Vagina (tissue), 2 donors: Measurements from ENCODE around the gene TOLLIP.

Source experiments
- POLR2A ChIP-seq, 2 donors: fragments of 450-650 bp; IDR thresholded peaks; one replicate each; pipeline ENCODE4 v1.6.1; 2017; ENCODE audit warnings: antibody characterized with exemption in 2 of 2, mild to moderate bottlenecking in 2 of 2, moderate library complexity in 2 of 2
- POLR2AphosphoS5 ChIP-seq, 2 donors: sonication (generic); formaldehyde crosslinking; IDR thresholded peaks; one replicate each; pipeline ENCODE4 v1.9.0; 2017; ENCODE audit warnings: antibody characterized with exemption in 2 of 2, mild to moderate bottlenecking in 2 of 2, low read depth in 1 of 2; ENCODE audit not compliant: insufficient read depth in 1 of 2
- TF ChIP-seq, protein P1 (sequence below), 3 experiments: fragments of 450-650 bp in 2 of 3; fragments of 200-600 bp in 1 of 3; sonication (generic) in 1 of 3; IDR thresholded peaks; one replicate each; pipeline ENCODE4 v1.5.1; 2017 to 2019; ENCODE audit warnings: antibody characterized with exemption in 3 of 3, mild to moderate bottlenecking in 2 of 3, moderate library complexity in 2 of 3

GRCh38 chr11:1277936-1278512 is 31.4 kb downstream of the TOLLIP start:
- TF ChIP-seq, protein P1, sequence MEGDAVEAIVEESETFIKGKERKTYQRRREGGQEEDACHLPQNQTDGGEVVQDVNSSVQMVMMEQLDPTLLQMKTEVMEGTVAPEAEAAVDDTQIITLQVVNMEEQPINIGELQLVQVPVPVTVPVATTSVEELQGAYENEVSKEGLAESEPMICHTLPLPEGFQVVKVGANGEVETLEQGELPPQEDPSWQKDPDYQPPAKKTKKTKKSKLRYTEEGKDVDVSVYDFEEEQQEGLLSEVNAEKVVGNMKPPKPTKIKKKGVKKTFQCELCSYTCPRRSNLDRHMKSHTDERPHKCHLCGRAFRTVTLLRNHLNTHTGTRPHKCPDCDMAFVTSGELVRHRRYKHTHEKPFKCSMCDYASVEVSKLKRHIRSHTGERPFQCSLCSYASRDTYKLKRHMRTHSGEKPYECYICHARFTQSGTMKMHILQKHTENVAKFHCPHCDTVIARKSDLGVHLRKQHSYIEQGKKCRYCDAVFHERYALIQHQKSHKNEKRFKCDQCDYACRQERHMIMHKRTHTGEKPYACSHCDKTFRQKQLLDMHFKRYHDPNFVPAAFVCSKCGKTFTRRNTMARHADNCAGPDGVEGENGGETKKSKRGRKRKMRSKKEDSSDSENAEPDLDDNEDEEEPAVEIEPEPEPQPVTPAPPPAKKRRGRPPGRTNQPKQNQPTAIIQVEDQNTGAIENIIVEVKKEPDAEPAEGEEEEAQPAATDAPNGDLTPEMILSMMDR (IDR thresholded peaks at IDR 0.05) = no peak
- TF ChIP-seq POLR2A (IDR thresholded peaks at IDR 0.05) (no peak), POLR2AphosphoS5 (IDR thresholded peaks at IDR 0.05; ENCODE audit: insufficient read depth in 1 of 2, low read depth in 1 of 2) (no peak)
